ENCODE data around the gene NAGA.
"Not testable (repeated sequence)": the region's sequence is repeated elsewhere in the genome, so short reads cannot be mapped to it uniquely, and the experiment has no call there.

GRCh38 chr22:42115420-42115830 lies 44.8 kb upstream of the NAGA start:
- TF ChIP-seq, protein P1, sequence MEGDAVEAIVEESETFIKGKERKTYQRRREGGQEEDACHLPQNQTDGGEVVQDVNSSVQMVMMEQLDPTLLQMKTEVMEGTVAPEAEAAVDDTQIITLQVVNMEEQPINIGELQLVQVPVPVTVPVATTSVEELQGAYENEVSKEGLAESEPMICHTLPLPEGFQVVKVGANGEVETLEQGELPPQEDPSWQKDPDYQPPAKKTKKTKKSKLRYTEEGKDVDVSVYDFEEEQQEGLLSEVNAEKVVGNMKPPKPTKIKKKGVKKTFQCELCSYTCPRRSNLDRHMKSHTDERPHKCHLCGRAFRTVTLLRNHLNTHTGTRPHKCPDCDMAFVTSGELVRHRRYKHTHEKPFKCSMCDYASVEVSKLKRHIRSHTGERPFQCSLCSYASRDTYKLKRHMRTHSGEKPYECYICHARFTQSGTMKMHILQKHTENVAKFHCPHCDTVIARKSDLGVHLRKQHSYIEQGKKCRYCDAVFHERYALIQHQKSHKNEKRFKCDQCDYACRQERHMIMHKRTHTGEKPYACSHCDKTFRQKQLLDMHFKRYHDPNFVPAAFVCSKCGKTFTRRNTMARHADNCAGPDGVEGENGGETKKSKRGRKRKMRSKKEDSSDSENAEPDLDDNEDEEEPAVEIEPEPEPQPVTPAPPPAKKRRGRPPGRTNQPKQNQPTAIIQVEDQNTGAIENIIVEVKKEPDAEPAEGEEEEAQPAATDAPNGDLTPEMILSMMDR (IDR thresholded peaks at IDR 0.05): not testable (repeated sequence)
- not testable (repeated sequence) for TF ChIP-seq POLR2A, EP300 (IDR thresholded peaks at IDR 0.05)
